Stimulated activated CD4-positive, alpha-beta T cell treated with anti-CD3 and anti-CD28 coated beads, Interleukin-2, amount 100 ng/mL, for 48 hours (primary cell): ENCODE results near the gene C5AR2.

Source experiments
- DNase-seq, 2 donors: peaks; one replicate each; pipeline ENCODE4 v3.0.0-alpha.2; 2020

Gene C5AR2

GRCh38 chr19:47390533-47391488 lies 58.8 kb downstream of the C5AR2 start:
- DNase-seq, result no peak

DNA sequence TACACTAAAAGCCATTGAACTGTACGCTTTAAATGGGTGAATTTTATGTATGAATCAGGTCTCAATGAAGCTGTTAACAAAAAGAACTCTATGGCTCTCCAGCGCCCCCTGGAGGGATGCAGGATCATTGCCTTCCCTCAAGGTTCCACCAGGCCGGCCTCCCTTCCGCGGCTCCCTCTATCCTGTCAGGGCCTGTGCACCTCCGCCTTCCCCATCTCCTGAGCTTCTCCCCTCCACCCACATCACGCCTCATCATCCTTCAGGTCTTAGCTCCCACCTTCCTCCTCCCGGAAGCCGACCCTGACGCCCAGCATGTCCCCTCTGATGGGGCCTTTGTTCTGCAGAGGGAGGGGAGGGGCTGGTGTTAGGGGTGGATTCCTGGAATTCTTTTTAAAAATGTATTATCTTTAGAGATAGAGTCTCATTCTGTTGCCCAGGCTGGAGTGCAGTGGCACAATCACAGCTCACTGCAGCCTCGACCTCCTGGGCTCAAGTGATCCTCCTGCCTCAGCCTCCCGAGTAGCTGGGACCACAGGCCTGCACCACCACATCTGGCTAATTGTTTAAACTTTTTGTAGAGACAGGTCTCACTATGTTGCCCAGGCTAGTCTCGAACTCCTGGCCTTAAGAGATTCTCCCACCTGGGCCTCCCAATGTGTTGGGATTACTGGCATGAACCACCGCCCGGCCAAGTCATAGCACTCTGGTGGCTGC lies 59.7 kb downstream of the C5AR2 start:
- peak; percentile 88 to 89 for DNase-seq
